GM12878 (cell line): ENCODE measurements around the gene GABRP. TPM values are rescaled to one million over a fixed set of nuclear protein-coding genes. Genes with fewer than 3 reads are reported as not detected.

Experiments
- ATAC-seq: fragments of 200-7000 bp; cut with Tn5 transposase; 3 replicates; pipeline ENCODE4 v1.9.1; 2020; ENCODE audit warnings: mild to moderate bottlenecking, moderate library complexity
- BruUV-seq: library from RNA; stranded (reverse); fragments of 400-500 nt; replicated peaks from 2 replicates; lab custom pipeline; 2021; lab: Mats Ljungman, UMichigan
- CTCF ChIA-PET: fragments of 300-600 bp; sonication (Branson Sonifier 250); formaldehyde crosslinking; extraction: SDS; loops from one replicate; lab custom pipeline; 2021; ENCODE audit warnings: inconsistent platforms; lab: Yijun Ruan, JAX
- POLR2A ChIA-PET: fragments of 350-600 bp; formaldehyde crosslinking; extraction: SDS; loops from one replicate; lab custom pipeline; 2021; ENCODE audit warnings: inconsistent platforms; lab: Charles Lee
- RAD21 ChIA-PET: fragments of 300-600 bp; sonication (Branson Sonifier 250); formaldehyde crosslinking; loops from one replicate; lab custom pipeline; 2023; ENCODE audit warnings: antibody characterized with exemption; ENCODE audit not compliant: unreplicated experiment; lab: Charles Lee
- SMC1A ChIA-PET: fragments of 300-600 bp; sonication (Branson Sonifier 250); formaldehyde crosslinking; loops from one replicate; lab custom pipeline; 2023; ENCODE audit not compliant: unreplicated experiment, uncharacterized antibody; lab: Charles Lee
- DNase-seq: peaks from one replicate; pipeline ENCODE4 v3.0.0-alpha.2; 2011; ENCODE audit warnings: low read depth, low spot score
- FAIRE-seq: peaks from 3 replicates; lab custom pipeline; 2011; peaks lifted over from hg19 to GRCh38; lab: Jason Lieb, UNC
- H2AFZ ChIP-seq: 2 replicates; pipeline ENCODE4 v1.6.0; 2011; ENCODE audit warnings: low read depth, low read length, control low read depth; ENCODE audit not compliant: control insufficient read depth
- H3K27ac ChIP-seq: 2 replicates; pipeline ENCODE4 v1.5.1; 2011; ENCODE audit warnings: control low read depth; ENCODE audit not compliant: control insufficient read depth, insufficient read depth
- H3K27me3 ChIP-seq, 2 experiments: replicated peaks in 1 of 2; 2 replicates each; pipeline versions ENCODE4 v1.6.0 to v1.6.1; 2011; ENCODE audit warnings: low read length in 1 of 2; ENCODE audit not compliant: control insufficient read depth in 2 of 2, insufficient read depth in 2 of 2
- H3K36me3 ChIP-seq, 2 experiments: 2 replicates each; pipeline ENCODE4 v1.5.1; 2011; ENCODE audit warnings: low read length in 1 of 2; ENCODE audit not compliant: control insufficient read depth in 2 of 2, insufficient read depth in 2 of 2
- H3K4me1 ChIP-seq: 2 replicates; pipeline ENCODE4 v1.6.1; 2011; ENCODE audit warnings: mild to moderate bottlenecking, low read length, moderate library complexity, mixed read lengths; ENCODE audit not compliant: control insufficient read depth, insufficient read depth
- H3K4me2 ChIP-seq: 2 replicates; pipeline ENCODE4 v1.6.0; 2011; ENCODE audit warnings: control low read depth; ENCODE audit not compliant: control insufficient read depth, insufficient read depth
- H3K4me3 ChIP-seq: fragments of 200-600 bp; sonication (generic); 2 replicates; pipeline ENCODE4 v1.5.1; 2016
- H3K79me2 ChIP-seq: 2 replicates; pipeline ENCODE4 v1.6.0; 2011; ENCODE audit warnings: low read length; ENCODE audit not compliant: control insufficient read depth, insufficient read depth
- H3K9ac ChIP-seq: 2 replicates; pipeline ENCODE4 v1.8.0; 2011; ENCODE audit warnings: low read length, control low read depth, mixed read lengths; ENCODE audit not compliant: control insufficient read depth, insufficient read depth
- H3K9me3 ChIP-seq: replicated peaks from 3 replicates; pipeline ENCODE4 v1.5.1; 2011; ENCODE audit warnings: mild to moderate bottlenecking, low read length; ENCODE audit not compliant: control insufficient read depth, insufficient read depth
- H4K20me1 ChIP-seq: 2 replicates; pipeline ENCODE4 v1.6.0; 2011; ENCODE audit not compliant: control insufficient read depth, insufficient read depth
- BACH1 ChIP-seq: fragments of 450-650 bp; IDR thresholded peaks from 2 replicates; pipeline ENCODE4 v1.6.1; 2017; ENCODE audit warnings: mild to moderate bottlenecking, borderline replicate concordance
- GABPA ChIP-seq: IDR thresholded peaks from 2 replicates; pipeline ENCODE4 v1.6.1; 2014; ENCODE audit warnings: antibody characterized with exemption, low read depth, mild to moderate bottlenecking, inconsistent platforms
- HCFC1 ChIP-seq: fragments of 150-350 bp; IDR thresholded peaks from 2 replicates; pipeline ENCODE4 v1.6.1; 2014; ENCODE audit warnings: low read length
- MTA3 ChIP-seq: IDR thresholded peaks from 2 replicates; pipeline ENCODE4 v1.6.1; 2012; ENCODE audit warnings: low read length, inconsistent platforms, borderline replicate concordance
- NRF1 ChIP-seq: conservative IDR thresholded peaks from 2 replicates; pipeline ENCODE4 v1.6.1; 2011; ENCODE audit warnings: mild to moderate bottlenecking, low read depth, low read length, improper control_type of control experiment
- RBBP5 ChIP-seq: fragments of 200-600 bp; sonication (generic); conservative IDR thresholded peaks from 2 replicates; pipeline ENCODE4 v1.6.1; 2016
- RELB ChIP-seq: fragments of 450-650 bp; IDR thresholded peaks from 2 replicates; pipeline ENCODE4 v1.6.1; 2017; ENCODE audit warnings: low read depth, mild to moderate bottlenecking, moderate library complexity
- RFX5 ChIP-seq: IDR thresholded peaks from 2 replicates; pipeline ENCODE4 v1.6.1; 2011; ENCODE audit warnings: low read depth, low read length, improper control_type of control experiment
- RUNX3 ChIP-seq: IDR thresholded peaks from 2 replicates; pipeline ENCODE4 v1.6.1; 2012; ENCODE audit warnings: low read length, inconsistent platforms
- SUZ12 ChIP-seq: fragments of 200-600 bp; sonication (generic); IDR thresholded peaks from one replicate; pipeline ENCODE4 v1.6.1; 2018; ENCODE audit warnings: antibody characterized with exemption, mild to moderate bottlenecking; ENCODE audit not compliant: unreplicated experiment
- ZBED1 ChIP-seq: IDR thresholded peaks from 2 replicates; pipeline ENCODE4 v1.6.1; 2016; ENCODE audit warnings: borderline replicate concordance
- ZBTB33 ChIP-seq: fragments of 450-650 bp; IDR thresholded peaks from 2 replicates; pipeline ENCODE4 v1.6.1; 2017; ENCODE audit warnings: mild to moderate bottlenecking
- ZNF687 ChIP-seq: fragments of 450-650 bp; IDR thresholded peaks from 2 replicates; pipeline ENCODE4 v1.6.1; 2017; ENCODE audit warnings: mild to moderate bottlenecking, moderate library complexity
- ZSCAN29 ChIP-seq: fragments of 450-650 bp; IDR thresholded peaks from 2 replicates; pipeline ENCODE4 v1.6.1; 2017; ENCODE audit warnings: mild to moderate bottlenecking, moderate library complexity
- in situ Hi-C: fragments of 300-500 bp; cut with MboI; formaldehyde crosslinking; loops from 9 replicates; pipeline ENCODE4 v1.14.3; 2018; ENCODE audit warnings: mixed read lengths
- intact Hi-C: fragments of 100-400 bp; cut with micrococcal nuclease; formaldehyde crosslinking; loops from one replicate; pipeline ENCODE4 v1.14.2; 2022; ENCODE audit not compliant: unreplicated experiment
- polyA plus RNA-seq, 11 experiments: library from polyadenylated mRNA; depleted of rRNA in 4 of 11; unstranded in 6 of 11; stranded (reverse) in 5 of 11; fragments of >200 nt; fragmentation: Nextera tagmentation in 4 of 11; fragmentation: Illumina TruSeq in 1 of 11; extraction: Ambion mirVana in 4 of 11; extraction: Trizol in 1 of 11; gene quantifications; 1 replicate in 1 of 11; 2 replicates in 10 of 11; pipeline versions ENCODE4 v1.2.1 to v1.2.3, GENCODE V29; 2011 to 2016; ENCODE audit warnings: inconsistent platforms in 2 of 11, missing spikeins in 2 of 11, low read depth in 1 of 11
- total RNA-seq, 4 experiments: library from RNA; depleted of rRNA in 3 of 4; stranded (reverse); fragments of >200 nt in 3 of 4; fragmentation: Illumina TruSeq in 1 of 4; extraction: Trizol in 1 of 4; gene quantifications; 2 replicates each; pipeline versions ENCODE4 v1.2.1 to v1.2.3, GENCODE V29; 2013 to 2021

The GABRP gene
- total and polyA plus RNA-seq, 10 of the 15 experiments (the other 5 are each of a cell fraction or from before 2014, with no cell fraction given) = 0.04 TPM; not detected in 9

GRCh38 chr5:170818232-170818631, 34.7 kb downstream of the GABRP start (continued):
- TF ChIP-seq ZNF687 (no peak), MTA3 (no peak)

GRCh38 chr5:170819824-170820223, 36.3 kb downstream of the GABRP start:
- H3K4me2 ChIP-seq = no peak overlapping the region
- no peaks in the 10 kb centered on the region for H3K36me3 ChIP-seq
- SMC1A ChIA-PET = no interaction called here
- RAD21 ChIA-PET = no interaction called here
- ATAC-seq (no peak), DNase-seq (no peak), FAIRE-seq (no peak)
- no peaks in the 10 kb centered on the region for H3K27me3 ChIP-seq
- H3K27ac ChIP-seq = no peak overlapping the region
- BruUV-seq = no TSS peak
- in situ Hi-C loops (no loop called here), intact Hi-C loops (no loop called here)
- H3K4me1 ChIP-seq = no peaks in the 10 kb centered on the region
- CTCF ChIA-PET = no interaction called here
- H3K79me2 ChIP-seq = no peaks in the 10 kb centered on the region
- H3K9me3 ChIP-seq = no peaks in the 10 kb centered on the region
- POLR2A ChIA-PET = no interaction called here
- H4K20me1 ChIP-seq = no peaks in the 10 kb centered on the region
- no peak overlapping the region for H2AFZ ChIP-seq
- no peak overlapping the region for H3K4me3 ChIP-seq
- H3K9ac ChIP-seq = no peak overlapping the region
- no peak for TF ChIP-seq RBBP5
- no peak for TF ChIP-seq ZSCAN29
- no peak for TF ChIP-seq GABPA
- no peak for TF ChIP-seq ZBTB33
- TF ChIP-seq RFX5 = no peak
- TF ChIP-seq BACH1 = no peak
- no peak for TF ChIP-seq ZBED1
- TF ChIP-seq RELB = no peak
- no peak for TF ChIP-seq NRF1
- TF ChIP-seq SUZ12 = no peak
- TF ChIP-seq RUNX3 = no peak
- TF ChIP-seq HCFC1 = no peak
